Right atrium auricular region (tissue), 2 donors: ENCODE results near the gene NUP98. TPM values are rescaled to one million over a fixed set of nuclear protein-coding genes. Genes with fewer than 3 reads are reported as not detected.

ENCODE experiments used
- DNase-seq: peaks from one replicate; pipeline ENCODE4 v3.0.0-alpha.2; 2019; ENCODE audit warnings: low spot score
- H3K27ac ChIP-seq, 2 donors: fragments of 200-600 bp; sonication (generic); 1 replicate in 1 of 2; 2 replicates in 1 of 2; pipeline ENCODE4 v1.5.1; 2016 to 2019
- H3K27me3 ChIP-seq, 2 donors: fragments of 200-600 bp; sonication (generic); one replicate each; pipeline versions ENCODE4 v1.5.1 to v1.6.0; 2017 to 2019
- H3K36me3 ChIP-seq: fragments of 200-600 bp; sonication (generic); one replicate; pipeline ENCODE4 v1.5.1; 2016
- H3K4me1 ChIP-seq, 2 donors: fragments of 200-600 bp; sonication (generic); one replicate each; pipeline versions ENCODE4 v1.5.1 to v1.6.0; 2017 to 2019
- H3K4me3 ChIP-seq, 2 donors: fragments of 200-600 bp; sonication (generic); 1 replicate in 1 of 2; 2 replicates in 1 of 2; pipeline ENCODE4 v1.5.1; 2017 to 2019; ENCODE audit warnings: mild to moderate bottlenecking in 1 of 2, moderate library complexity in 1 of 2
- H3K9me3 ChIP-seq, 2 donors: fragments of 200-600 bp; sonication (generic); one replicate each; pipeline ENCODE4 v1.5.1; 2019
- total RNA-seq, 2 donors: library from RNA; depleted of rRNA; stranded (reverse); fragments of >200 nt; gene quantifications; one replicate each; pipeline ENCODE4 v1.1.0, GENCODE V29; 2016
- TF ChIP-seq, protein P1 (sequence below), 2 donors: fragments of 200-600 bp; sonication (generic); IDR thresholded peaks; one replicate each; pipeline ENCODE4 v1.5.1; 2019; ENCODE audit warnings: antibody characterized with exemption in 2 of 2

The NUP98 gene
- total RNA-seq, 2 donors from 2014 or later = 58.8 to 94.5 TPM

DNA sequence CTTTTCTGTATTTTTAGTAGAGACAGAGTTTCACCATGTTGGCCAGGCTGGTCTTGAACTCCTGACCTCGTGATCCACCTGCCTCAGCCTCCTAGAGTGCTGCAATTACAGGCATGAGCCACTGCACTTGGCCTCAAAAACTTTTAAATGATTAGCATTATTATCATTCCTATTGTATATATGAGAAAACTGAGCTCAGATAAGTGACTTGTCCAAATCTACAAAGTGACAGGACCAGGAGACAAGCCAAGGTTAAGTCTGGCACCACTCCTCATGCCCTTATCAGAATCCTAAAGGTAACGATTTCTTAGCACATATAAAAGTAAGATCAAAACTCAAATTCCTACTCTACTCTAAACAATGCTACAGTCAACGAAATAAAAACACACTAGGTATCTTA, 94.0 kb downstream of the NUP98 start:
- TF ChIP-seq, protein P1, sequence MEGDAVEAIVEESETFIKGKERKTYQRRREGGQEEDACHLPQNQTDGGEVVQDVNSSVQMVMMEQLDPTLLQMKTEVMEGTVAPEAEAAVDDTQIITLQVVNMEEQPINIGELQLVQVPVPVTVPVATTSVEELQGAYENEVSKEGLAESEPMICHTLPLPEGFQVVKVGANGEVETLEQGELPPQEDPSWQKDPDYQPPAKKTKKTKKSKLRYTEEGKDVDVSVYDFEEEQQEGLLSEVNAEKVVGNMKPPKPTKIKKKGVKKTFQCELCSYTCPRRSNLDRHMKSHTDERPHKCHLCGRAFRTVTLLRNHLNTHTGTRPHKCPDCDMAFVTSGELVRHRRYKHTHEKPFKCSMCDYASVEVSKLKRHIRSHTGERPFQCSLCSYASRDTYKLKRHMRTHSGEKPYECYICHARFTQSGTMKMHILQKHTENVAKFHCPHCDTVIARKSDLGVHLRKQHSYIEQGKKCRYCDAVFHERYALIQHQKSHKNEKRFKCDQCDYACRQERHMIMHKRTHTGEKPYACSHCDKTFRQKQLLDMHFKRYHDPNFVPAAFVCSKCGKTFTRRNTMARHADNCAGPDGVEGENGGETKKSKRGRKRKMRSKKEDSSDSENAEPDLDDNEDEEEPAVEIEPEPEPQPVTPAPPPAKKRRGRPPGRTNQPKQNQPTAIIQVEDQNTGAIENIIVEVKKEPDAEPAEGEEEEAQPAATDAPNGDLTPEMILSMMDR (IDR thresholded peaks at IDR 0.05) = no peak
- Histone ChIP-seq H3K27me3 (no peaks in the 10 kb centered on the region), H3K27ac (no peak overlapping the region), H3K4me3 (no peak overlapping the region), H3K4me1 (no peaks in the 10 kb centered on the region), H3K36me3 (peaks cover 66% of the 10 kb centered on the region), H3K9me3 (no peaks in the 10 kb centered on the region)
- no peak for DNase-seq

GRCh38 chr11:3700910-3701309, 96.4 kb downstream of the NUP98 start:
- peaks cover 86% of the 10 kb centered on the region for H3K36me3 ChIP-seq
- no peak overlapping the region for H3K4me3 ChIP-seq
- TF ChIP-seq, protein P1 (IDR thresholded peaks at IDR 0.05) = no peak
- no peaks in the 10 kb centered on the region for H3K9me3 ChIP-seq
- no peaks in the 10 kb centered on the region for H3K27me3 ChIP-seq
- no peak overlapping the region for H3K27ac ChIP-seq
- H3K4me1 ChIP-seq = no peaks in the 10 kb centered on the region
- DNase-seq = no peak

DNA sequence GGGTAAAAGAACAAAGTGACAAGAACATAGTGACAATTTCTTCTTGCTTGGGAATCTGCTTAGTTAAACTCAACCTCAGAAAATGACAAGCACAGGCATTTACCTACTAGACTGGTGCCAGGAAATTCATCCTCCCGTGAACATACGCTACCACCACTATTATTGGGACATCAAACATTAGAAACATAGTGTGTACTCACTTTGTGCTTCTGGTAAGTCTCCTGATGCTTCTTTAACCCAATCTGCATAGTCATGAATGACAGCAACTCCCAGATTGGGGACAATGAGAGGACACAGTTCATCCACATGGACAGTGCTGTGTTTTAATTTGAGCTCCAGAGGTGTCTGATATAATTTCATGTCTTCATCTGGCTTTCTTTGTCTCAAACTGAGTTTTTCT, 96.9 kb downstream of the NUP98 start:
- peaks cover 87% of the 10 kb centered on the region for H3K36me3 ChIP-seq

GRCh38 chr11:3686751-3687150, 110.6 kb downstream of the NUP98 start:
- Histone ChIP-seq H3K36me3 (peaks cover 91% of the 10 kb centered on the region), H3K4me1 (peaks cover 0 to 11% of the 10 kb centered on the region in 2 donors), H3K4me3 (no peak overlapping the region), H3K9me3 (no peaks in the 10 kb centered on the region), H3K27me3 (no peaks in the 10 kb centered on the region), H3K27ac (no peak overlapping the region)
- TF ChIP-seq, protein P1 (IDR thresholded peaks at IDR 0.05) = no peak
- no peak for DNase-seq

More for the DNA sequence above, 96.9 kb downstream of the NUP98 start:
- no peak for DNase-seq
- Histone ChIP-seq H3K4me1 (no peaks in the 10 kb centered on the region), H3K9me3 (no peaks in the 10 kb centered on the region), H3K27ac (no peak overlapping the region), H3K27me3 (no peaks in the 10 kb centered on the region), H3K4me3 (no peak overlapping the region)
- TF ChIP-seq, protein P1 (IDR thresholded peaks at IDR 0.05) = no peak

GRCh38 chr11:3685923-3686322, 111.4 kb downstream of the NUP98 start:
- no peak for DNase-seq
- TF ChIP-seq, protein P1 (IDR thresholded peaks at IDR 0.05) = no peak
- Histone ChIP-seq H3K4me1 (peaks cover 0 to 11% of the 10 kb centered on the region in 2 donors), H3K27ac (no peak overlapping the region), H3K36me3 (peaks cover 91% of the 10 kb centered on the region), H3K4me3 (no peak overlapping the region), H3K9me3 (no peaks in the 10 kb centered on the region), H3K27me3 (no peaks in the 10 kb centered on the region)

- no peaks in the 10 kb centered on the region for H3K9me3 ChIP-seq
- TF ChIP-seq, protein P1 (IDR thresholded peaks at IDR 0.05) = no peak
- H3K27ac ChIP-seq = no peak overlapping the region
- H3K4me1 ChIP-seq = peaks cover 0 to 11% of the 10 kb centered on the region in 2 donors
- no peak for DNase-seq
- no peak overlapping the region for H3K4me3 ChIP-seq
- no peaks in the 10 kb centered on the region for H3K27me3 ChIP-seq
- peaks cover 91% of the 10 kb centered on the region for H3K36me3 ChIP-seq
These were observed 112.6 kb downstream of the NUP98 start for GRCh38 chr11:3684819-3685172.
